Measurements from ENCODE around the gene ADAMTS1.

GRCh38 chr21:26800001-26800400 is 45.2 kb downstream of the ADAMTS1 start:
- TF ChIP-seq YY1 (tag by site-specific recombination; IDR thresholded peaks at IDR 0.05): no peak
- no peak for TF ChIP-seq ZBTB26 (tag by site-specific recombination; optimal IDR thresholded peaks at IDR 0.05)
- TF ChIP-seq ZNF157 (tag by site-specific recombination; IDR thresholded peaks at IDR 0.05): no peak
- TF ChIP-seq ZNF37A (tag by site-specific recombination; IDR thresholded peaks at IDR 0.05): no peak
- TF ChIP-seq, protein P1, sequence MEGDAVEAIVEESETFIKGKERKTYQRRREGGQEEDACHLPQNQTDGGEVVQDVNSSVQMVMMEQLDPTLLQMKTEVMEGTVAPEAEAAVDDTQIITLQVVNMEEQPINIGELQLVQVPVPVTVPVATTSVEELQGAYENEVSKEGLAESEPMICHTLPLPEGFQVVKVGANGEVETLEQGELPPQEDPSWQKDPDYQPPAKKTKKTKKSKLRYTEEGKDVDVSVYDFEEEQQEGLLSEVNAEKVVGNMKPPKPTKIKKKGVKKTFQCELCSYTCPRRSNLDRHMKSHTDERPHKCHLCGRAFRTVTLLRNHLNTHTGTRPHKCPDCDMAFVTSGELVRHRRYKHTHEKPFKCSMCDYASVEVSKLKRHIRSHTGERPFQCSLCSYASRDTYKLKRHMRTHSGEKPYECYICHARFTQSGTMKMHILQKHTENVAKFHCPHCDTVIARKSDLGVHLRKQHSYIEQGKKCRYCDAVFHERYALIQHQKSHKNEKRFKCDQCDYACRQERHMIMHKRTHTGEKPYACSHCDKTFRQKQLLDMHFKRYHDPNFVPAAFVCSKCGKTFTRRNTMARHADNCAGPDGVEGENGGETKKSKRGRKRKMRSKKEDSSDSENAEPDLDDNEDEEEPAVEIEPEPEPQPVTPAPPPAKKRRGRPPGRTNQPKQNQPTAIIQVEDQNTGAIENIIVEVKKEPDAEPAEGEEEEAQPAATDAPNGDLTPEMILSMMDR (tag by site-specific recombination; IDR thresholded peaks at IDR 0.05): no peak
- no peak for TF ChIP-seq ZNF121 (tag by site-specific recombination; IDR thresholded peaks at IDR 0.05)
- no peak for TF ChIP-seq ZNF707 (tag by site-specific recombination; IDR thresholded peaks at IDR 0.05)
- TF ChIP-seq ZNF24 (tag by site-specific recombination; IDR thresholded peaks at IDR 0.05): no peak
- TF ChIP-seq, protein P2, sequence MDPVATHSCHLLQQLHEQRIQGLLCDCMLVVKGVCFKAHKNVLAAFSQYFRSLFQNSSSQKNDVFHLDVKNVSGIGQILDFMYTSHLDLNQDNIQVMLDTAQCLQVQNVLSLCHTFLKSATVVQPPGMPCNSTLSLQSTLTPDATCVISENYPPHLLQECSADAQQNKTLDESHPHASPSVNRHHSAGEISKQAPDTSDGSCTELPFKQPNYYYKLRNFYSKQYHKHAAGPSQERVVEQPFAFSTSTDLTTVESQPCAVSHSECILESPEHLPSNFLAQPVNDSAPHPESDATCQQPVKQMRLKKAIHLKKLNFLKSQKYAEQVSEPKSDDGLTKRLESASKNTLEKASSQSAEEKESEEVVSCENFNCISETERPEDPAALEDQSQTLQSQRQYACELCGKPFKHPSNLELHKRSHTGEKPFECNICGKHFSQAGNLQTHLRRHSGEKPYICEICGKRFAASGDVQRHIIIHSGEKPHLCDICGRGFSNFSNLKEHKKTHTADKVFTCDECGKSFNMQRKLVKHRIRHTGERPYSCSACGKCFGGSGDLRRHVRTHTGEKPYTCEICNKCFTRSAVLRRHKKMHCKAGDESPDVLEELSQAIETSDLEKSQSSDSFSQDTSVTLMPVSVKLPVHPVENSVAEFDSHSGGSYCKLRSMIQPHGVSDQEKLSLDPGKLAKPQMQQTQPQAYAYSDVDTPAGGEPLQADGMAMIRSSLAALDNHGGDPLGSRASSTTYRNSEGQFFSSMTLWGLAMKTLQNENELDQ (tag by site-specific recombination; IDR thresholded peaks at IDR 0.05; ENCODE audit: low read depth): no peak
- TF ChIP-seq ZNF274 (IDR thresholded peaks at IDR 0.05; ENCODE audit: low read length): no peak
- no peak for TF ChIP-seq ZNF274 (tag by site-specific recombination; IDR thresholded peaks at IDR 0.05; ENCODE audit: borderline replicate concordance)
- TF ChIP-seq, protein P3, sequence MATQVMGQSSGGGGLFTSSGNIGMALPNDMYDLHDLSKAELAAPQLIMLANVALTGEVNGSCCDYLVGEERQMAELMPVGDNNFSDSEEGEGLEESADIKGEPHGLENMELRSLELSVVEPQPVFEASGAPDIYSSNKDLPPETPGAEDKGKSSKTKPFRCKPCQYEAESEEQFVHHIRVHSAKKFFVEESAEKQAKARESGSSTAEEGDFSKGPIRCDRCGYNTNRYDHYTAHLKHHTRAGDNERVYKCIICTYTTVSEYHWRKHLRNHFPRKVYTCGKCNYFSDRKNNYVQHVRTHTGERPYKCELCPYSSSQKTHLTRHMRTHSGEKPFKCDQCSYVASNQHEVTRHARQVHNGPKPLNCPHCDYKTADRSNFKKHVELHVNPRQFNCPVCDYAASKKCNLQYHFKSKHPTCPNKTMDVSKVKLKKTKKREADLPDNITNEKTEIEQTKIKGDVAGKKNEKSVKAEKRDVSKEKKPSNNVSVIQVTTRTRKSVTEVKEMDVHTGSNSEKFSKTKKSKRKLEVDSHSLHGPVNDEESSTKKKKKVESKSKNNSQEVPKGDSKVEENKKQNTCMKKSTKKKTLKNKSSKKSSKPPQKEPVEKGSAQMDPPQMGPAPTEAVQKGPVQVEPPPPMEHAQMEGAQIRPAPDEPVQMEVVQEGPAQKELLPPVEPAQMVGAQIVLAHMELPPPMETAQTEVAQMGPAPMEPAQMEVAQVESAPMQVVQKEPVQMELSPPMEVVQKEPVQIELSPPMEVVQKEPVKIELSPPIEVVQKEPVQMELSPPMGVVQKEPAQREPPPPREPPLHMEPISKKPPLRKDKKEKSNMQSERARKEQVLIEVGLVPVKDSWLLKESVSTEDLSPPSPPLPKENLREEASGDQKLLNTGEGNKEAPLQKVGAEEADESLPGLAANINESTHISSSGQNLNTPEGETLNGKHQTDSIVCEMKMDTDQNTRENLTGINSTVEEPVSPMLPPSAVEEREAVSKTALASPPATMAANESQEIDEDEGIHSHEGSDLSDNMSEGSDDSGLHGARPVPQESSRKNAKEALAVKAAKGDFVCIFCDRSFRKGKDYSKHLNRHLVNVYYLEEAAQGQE (tag by site-specific recombination; IDR thresholded peaks at IDR 0.05): no peak
- TF ChIP-seq, protein P4, sequence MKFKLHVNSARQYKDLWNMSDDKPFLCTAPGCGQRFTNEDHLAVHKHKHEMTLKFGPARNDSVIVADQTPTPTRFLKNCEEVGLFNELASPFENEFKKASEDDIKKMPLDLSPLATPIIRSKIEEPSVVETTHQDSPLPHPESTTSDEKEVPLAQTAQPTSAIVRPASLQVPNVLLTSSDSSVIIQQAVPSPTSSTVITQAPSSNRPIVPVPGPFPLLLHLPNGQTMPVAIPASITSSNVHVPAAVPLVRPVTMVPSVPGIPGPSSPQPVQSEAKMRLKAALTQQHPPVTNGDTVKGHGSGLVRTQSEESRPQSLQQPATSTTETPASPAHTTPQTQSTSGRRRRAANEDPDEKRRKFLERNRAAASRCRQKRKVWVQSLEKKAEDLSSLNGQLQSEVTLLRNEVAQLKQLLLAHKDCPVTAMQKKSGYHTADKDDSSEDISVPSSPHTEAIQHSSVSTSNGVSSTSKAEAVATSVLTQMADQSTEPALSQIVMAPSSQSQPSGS (tag by site-specific recombination; IDR thresholded peaks at IDR 0.05; ENCODE audit: low read depth): no peak

Measured in HEK293 (cell line).